ENCODE results near the gene TCHP. TPM values are rescaled to one million over a fixed set of nuclear protein-coding genes. Genes with fewer than 3 reads are reported as not detected.

The TCHP gene
- total and polyA plus RNA-seq, 2 of the 13 experiments (the other 11 are each of a cell fraction or from before 2014, with no cell fraction given): 6.7 to 12.2 TPM

DNA sequence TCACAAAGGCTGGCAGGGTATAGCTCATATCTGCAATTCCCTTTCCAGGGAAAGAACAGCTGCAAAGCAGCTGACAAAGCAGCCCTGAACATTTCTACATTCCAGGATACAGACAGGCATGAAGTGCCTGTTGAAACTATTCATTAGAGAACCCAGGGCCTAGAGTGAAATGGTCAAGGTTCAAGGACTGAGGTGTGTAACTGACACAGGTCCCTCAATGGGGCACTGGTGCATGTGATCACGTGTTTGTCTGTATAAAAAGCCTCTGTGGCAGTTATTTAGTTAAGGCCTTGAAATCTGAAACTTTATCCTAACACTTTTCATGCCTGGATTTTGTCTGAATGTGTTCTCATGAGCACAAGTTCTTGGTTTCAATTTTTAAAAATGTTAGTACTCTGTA, 49.0 kb downstream of the TCHP start (continued):
- TF ChIP-seq, protein P1, sequence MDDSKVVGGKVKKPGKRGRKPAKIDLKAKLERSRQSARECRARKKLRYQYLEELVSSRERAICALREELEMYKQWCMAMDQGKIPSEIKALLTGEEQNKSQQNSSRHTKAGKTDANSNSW (CRISPR knock-in tag; IDR thresholded peaks at IDR 0.05; ENCODE audit: borderline replicate concordance): no peak
- TF ChIP-seq POLR2AphosphoS2 (IDR thresholded peaks at IDR 0.05; ENCODE audit: low read depth, low read length): no peak
- no peak for TF ChIP-seq ZNF546 (CRISPR knock-in tag; conservative IDR thresholded peaks at IDR 0.05)
- TF ChIP-seq NCOA2 (CRISPR knock-in tag; IDR thresholded peaks at IDR 0.05): peak; percentile 84
- no peak for TF ChIP-seq ZNF317 (CRISPR knock-in tag; IDR thresholded peaks at IDR 0.05)
- TF ChIP-seq, protein P2, sequence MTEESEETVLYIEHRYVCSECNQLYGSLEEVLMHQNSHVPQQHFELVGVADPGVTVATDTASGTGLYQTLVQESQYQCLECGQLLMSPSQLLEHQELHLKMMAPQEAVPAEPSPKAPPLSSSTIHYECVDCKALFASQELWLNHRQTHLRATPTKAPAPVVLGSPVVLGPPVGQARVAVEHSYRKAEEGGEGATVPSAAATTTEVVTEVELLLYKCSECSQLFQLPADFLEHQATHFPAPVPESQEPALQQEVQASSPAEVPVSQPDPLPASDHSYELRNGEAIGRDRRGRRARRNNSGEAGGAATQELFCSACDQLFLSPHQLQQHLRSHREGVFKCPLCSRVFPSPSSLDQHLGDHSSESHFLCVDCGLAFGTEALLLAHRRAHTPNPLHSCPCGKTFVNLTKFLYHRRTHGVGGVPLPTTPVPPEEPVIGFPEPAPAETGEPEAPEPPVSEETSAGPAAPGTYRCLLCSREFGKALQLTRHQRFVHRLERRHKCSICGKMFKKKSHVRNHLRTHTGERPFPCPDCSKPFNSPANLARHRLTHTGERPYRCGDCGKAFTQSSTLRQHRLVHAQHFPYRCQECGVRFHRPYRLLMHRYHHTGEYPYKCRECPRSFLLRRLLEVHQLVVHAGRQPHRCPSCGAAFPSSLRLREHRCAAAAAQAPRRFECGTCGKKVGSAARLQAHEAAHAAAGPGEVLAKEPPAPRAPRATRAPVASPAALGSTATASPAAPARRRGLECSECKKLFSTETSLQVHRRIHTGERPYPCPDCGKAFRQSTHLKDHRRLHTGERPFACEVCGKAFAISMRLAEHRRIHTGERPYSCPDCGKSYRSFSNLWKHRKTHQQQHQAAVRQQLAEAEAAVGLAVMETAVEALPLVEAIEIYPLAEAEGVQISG (CRISPR knock-in tag; IDR thresholded peaks at IDR 0.05): peak; percentile 65; the same call in 1 of the 2 replicates
- no peak for TF ChIP-seq RFX1 (IDR thresholded peaks at IDR 0.05)
- TF ChIP-seq REXO4 (CRISPR knock-in tag; IDR thresholded peaks at IDR 0.05; ENCODE audit: borderline replicate concordance): no peak
- 0 out of 2 replicates have a peak, but pooled peaks have one; percentile 42 for TF ChIP-seq CBX5 (CRISPR knock-in tag; IDR thresholded peaks at IDR 0.05; ENCODE audit: borderline replicate concordance)
- TF ChIP-seq, protein P3, sequence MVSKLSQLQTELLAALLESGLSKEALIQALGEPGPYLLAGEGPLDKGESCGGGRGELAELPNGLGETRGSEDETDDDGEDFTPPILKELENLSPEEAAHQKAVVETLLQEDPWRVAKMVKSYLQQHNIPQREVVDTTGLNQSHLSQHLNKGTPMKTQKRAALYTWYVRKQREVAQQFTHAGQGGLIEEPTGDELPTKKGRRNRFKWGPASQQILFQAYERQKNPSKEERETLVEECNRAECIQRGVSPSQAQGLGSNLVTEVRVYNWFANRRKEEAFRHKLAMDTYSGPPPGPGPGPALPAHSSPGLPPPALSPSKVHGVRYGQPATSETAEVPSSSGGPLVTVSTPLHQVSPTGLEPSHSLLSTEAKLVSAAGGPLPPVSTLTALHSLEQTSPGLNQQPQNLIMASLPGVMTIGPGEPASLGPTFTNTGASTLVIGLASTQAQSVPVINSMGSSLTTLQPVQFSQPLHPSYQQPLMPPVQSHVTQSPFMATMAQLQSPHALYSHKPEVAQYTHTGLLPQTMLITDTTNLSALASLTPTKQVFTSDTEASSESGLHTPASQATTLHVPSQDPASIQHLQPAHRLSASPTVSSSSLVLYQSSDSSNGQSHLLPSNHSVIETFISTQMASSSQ (IDR thresholded peaks at IDR 0.05; ENCODE audit: low read depth): no peak
- TF ChIP-seq, protein P3 (CRISPR knock-in tag; IDR thresholded peaks at IDR 0.05; ENCODE audit: borderline replicate concordance): peak; percentile 58; the same call in 1 of the 2 replicates
- peak; percentile 58; the same call in 1 of the 2 replicates for TF ChIP-seq ZNF292 (CRISPR knock-in tag; IDR thresholded peaks at IDR 0.05; ENCODE audit: borderline replicate concordance, low read depth)
- TF ChIP-seq, protein P4, sequence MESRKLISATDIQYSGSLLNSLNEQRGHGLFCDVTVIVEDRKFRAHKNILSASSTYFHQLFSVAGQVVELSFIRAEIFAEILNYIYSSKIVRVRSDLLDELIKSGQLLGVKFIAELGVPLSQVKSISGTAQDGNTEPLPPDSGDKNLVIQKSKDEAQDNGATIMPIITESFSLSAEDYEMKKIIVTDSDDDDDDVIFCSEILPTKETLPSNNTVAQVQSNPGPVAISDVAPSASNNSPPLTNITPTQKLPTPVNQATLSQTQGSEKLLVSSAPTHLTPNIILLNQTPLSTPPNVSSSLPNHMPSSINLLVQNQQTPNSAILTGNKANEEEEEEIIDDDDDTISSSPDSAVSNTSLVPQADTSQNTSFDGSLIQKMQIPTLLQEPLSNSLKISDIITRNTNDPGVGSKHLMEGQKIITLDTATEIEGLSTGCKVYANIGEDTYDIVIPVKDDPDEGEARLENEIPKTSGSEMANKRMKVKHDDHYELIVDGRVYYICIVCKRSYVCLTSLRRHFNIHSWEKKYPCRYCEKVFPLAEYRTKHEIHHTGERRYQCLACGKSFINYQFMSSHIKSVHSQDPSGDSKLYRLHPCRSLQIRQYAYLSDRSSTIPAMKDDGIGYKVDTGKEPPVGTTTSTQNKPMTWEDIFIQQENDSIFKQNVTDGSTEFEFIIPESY (CRISPR knock-in tag; IDR thresholded peaks at IDR 0.05): no peak
- TF ChIP-seq RXRA (CRISPR knock-in tag; IDR thresholded peaks at IDR 0.05): peak; percentile 59; the same call in 1 of the 2 replicates
- TF ChIP-seq ZSCAN5A (CRISPR knock-in tag; IDR thresholded peaks at IDR 0.05; ENCODE audit: borderline replicate concordance): 0 out of 2 replicates have a peak, but pooled peaks have one; percentile 20
- no peak for TF ChIP-seq ZFP41 (CRISPR knock-in tag; IDR thresholded peaks at IDR 0.05; ENCODE audit: borderline replicate concordance)

Data from HepG2 (cell line).